Measurements from ENCODE around the gene CCN2.

Gene CCN2

GRCh38 chr6:131958542-131959470, 7.6 kb upstream of the CCN2 start:
- TF ChIP-seq EZH2phosphoT487 (IDR thresholded peaks at IDR 0.05; ENCODE audit: low read depth) (no peak), CTCF (IDR thresholded peaks at IDR 0.05; ENCODE audit: low read depth, low read length) (no peak)
- no peak overlapping the region for H2AFZ ChIP-seq (ENCODE audit: low read depth, low read length)
- no peaks in the 10 kb centered on the region for H4K20me1 ChIP-seq (ENCODE audit: insufficient read depth, low read length)
- H3K27me3 ChIP-seq (ENCODE audit: low read depth, low read length), result no peaks in the 10 kb centered on the region
- H3K9me3 ChIP-seq (ENCODE audit: insufficient read depth, low read length), result no peaks in the 10 kb centered on the region
- no peak overlapping the region for H3K27ac ChIP-seq (ENCODE audit: low read length)
- no peak overlapping the region for H3K4me3 ChIP-seq (ENCODE audit: low read length)
- no peak overlapping the region for H3K9ac ChIP-seq (ENCODE audit: low read length)
- H3K4me2 ChIP-seq (ENCODE audit: low read length), result no peak overlapping the region
- no peaks in the 10 kb centered on the region for H3K36me3 ChIP-seq (replicated peaks; ENCODE audit: low read depth, low read length)
- H3K4me1 ChIP-seq (ENCODE audit: low read length), result no peaks in the 10 kb centered on the region
- no peaks in the 10 kb centered on the region for H3K79me2 ChIP-seq (ENCODE audit: low read length)

DNA sequence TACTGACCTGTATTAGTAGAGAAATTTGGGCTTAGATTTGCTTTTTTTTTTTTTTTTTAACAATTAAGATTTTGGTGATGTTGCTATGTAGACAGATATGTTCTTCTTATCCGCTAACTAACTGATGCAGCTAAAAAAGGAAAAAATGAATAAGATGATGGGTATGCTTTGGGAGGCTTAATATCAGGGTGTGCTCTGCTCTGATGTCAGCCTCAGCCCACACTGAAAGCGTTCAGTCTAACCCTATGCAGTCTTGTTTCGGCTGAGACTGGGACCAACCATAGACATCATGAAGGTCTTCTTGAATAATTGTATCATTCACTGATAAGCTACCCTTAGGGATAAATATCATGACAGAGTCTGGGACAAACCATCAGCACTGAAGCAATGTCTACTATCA, 6.9 kb upstream of the CCN2 start:
- H3K79me2 ChIP-seq (ENCODE audit: low read length), result no peaks in the 10 kb centered on the region
- no peaks in the 10 kb centered on the region for H3K9me3 ChIP-seq (ENCODE audit: insufficient read depth, low read length)
- no peak overlapping the region for H3K9ac ChIP-seq (ENCODE audit: low read length)
- H3K27me3 ChIP-seq (ENCODE audit: low read depth, low read length), result no peaks in the 10 kb centered on the region
- H4K20me1 ChIP-seq (ENCODE audit: insufficient read depth, low read length), result no peaks in the 10 kb centered on the region
- TF ChIP-seq EZH2phosphoT487 (IDR thresholded peaks at IDR 0.05; ENCODE audit: low read depth), result no peak
- no peak for TF ChIP-seq CTCF (IDR thresholded peaks at IDR 0.05; ENCODE audit: low read depth, low read length)
- H3K4me1 ChIP-seq (ENCODE audit: low read length), result no peaks in the 10 kb centered on the region
- H3K4me2 ChIP-seq (ENCODE audit: low read length), result no peak overlapping the region
- no peak overlapping the region for H3K4me3 ChIP-seq (ENCODE audit: low read length)
- no peak overlapping the region for H2AFZ ChIP-seq (ENCODE audit: low read depth, low read length)
- H3K27ac ChIP-seq (ENCODE audit: low read length), result no peak overlapping the region
- no peaks in the 10 kb centered on the region for H3K36me3 ChIP-seq (replicated peaks; ENCODE audit: low read depth, low read length)

DNA sequence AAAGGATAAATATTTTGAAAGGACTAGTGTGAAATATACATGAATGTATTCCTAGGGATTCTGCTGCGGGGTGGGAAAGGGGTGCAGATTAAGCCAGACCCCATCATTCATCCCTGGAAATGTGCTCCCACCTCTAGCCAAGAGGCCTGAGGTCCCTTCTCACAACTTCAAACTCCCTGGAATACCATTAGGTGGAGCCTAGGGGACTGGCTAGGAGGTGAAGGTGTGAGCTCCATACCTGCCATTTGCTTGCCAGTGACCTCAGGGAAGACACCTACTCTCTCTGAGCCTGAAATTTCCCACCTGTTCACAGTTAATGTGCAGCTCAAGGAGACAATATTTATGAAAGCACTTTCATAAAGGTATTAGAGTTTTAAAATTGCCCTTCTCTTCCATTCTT, 4.7 kb upstream of the CCN2 start:
- Histone ChIP-seq H3K27ac (ENCODE audit: low read length) (no peak overlapping the region), H3K4me3 (ENCODE audit: low read length) (no peak overlapping the region), H4K20me1 (ENCODE audit: insufficient read depth, low read length) (no peaks in the 10 kb centered on the region), H3K4me1 (ENCODE audit: low read length) (no peaks in the 10 kb centered on the region), H3K4me2 (ENCODE audit: low read length) (no peak overlapping the region), H3K9me3 (ENCODE audit: insufficient read depth, low read length) (no peaks in the 10 kb centered on the region), H3K27me3 (ENCODE audit: low read depth, low read length) (no peaks in the 10 kb centered on the region), H3K79me2 (ENCODE audit: low read length) (no peaks in the 10 kb centered on the region), H3K36me3 (replicated peaks; ENCODE audit: low read depth, low read length) (no peaks in the 10 kb centered on the region), H2AFZ (ENCODE audit: low read depth, low read length) (no peak overlapping the region), H3K9ac (ENCODE audit: low read length) (no peak overlapping the region)
- TF ChIP-seq EZH2phosphoT487 (IDR thresholded peaks at IDR 0.05; ENCODE audit: low read depth), result no peak
- TF ChIP-seq CTCF (IDR thresholded peaks at IDR 0.05; ENCODE audit: low read depth, low read length), result no peak

GRCh38 chr6:131955192-131955591, 4.0 kb upstream of the CCN2 start:
- Histone ChIP-seq H4K20me1 (ENCODE audit: insufficient read depth, low read length) (no peaks in the 10 kb centered on the region), H3K4me3 (ENCODE audit: low read length) (no peak overlapping the region), H3K9me3 (ENCODE audit: insufficient read depth, low read length) (no peaks in the 10 kb centered on the region), H3K79me2 (ENCODE audit: low read length) (no peaks in the 10 kb centered on the region), H3K4me2 (ENCODE audit: low read length) (no peak overlapping the region), H2AFZ (ENCODE audit: low read depth, low read length) (no peak overlapping the region), H3K9ac (ENCODE audit: low read length) (no peak overlapping the region), H3K4me1 (ENCODE audit: low read length) (no peaks in the 10 kb centered on the region), H3K27ac (ENCODE audit: low read length) (no peak overlapping the region), H3K36me3 (replicated peaks; ENCODE audit: low read depth, low read length) (no peaks in the 10 kb centered on the region), H3K27me3 (ENCODE audit: low read depth, low read length) (no peaks in the 10 kb centered on the region)
- no peak for TF ChIP-seq EZH2phosphoT487 (IDR thresholded peaks at IDR 0.05; ENCODE audit: low read depth)
- TF ChIP-seq CTCF (IDR thresholded peaks at IDR 0.05; ENCODE audit: low read depth, low read length), result no peak
